GM12878 (cell line): ENCODE data around the gene SLC44A3. TPM values are rescaled to one million over a fixed set of nuclear protein-coding genes. Genes with fewer than 3 reads are reported as not detected.

Experiments
- ATF3 ChIP-seq: IDR thresholded peaks from 2 replicates; pipeline ENCODE4 v1.6.1; 2011; ENCODE audit warnings: low read depth, mild to moderate bottlenecking, low read length, moderate library complexity, borderline replicate concordance; ENCODE audit errors: extremely low read depth
- CHD4 ChIP-seq: fragments of 200-600 bp; sonication (generic); IDR thresholded peaks from 2 replicates; pipeline ENCODE4 v1.6.1; 2016; ENCODE audit warnings: mild to moderate bottlenecking
- DPF2 ChIP-seq: fragments of 450-650 bp; IDR thresholded peaks from 2 replicates; pipeline ENCODE4 v1.6.1; 2017; ENCODE audit warnings: mild to moderate bottlenecking
- HDAC2 ChIP-seq: fragments of 200-600 bp; sonication (generic); IDR thresholded peaks from 2 replicates; pipeline ENCODE4 v1.6.1; 2017
- IRF3 ChIP-seq: fragments of 450-650 bp; IDR thresholded peaks from 2 replicates; pipeline ENCODE4 v1.6.1; 2014; ENCODE audit warnings: mild to moderate bottlenecking
- RBBP5 ChIP-seq: fragments of 200-600 bp; sonication (generic); conservative IDR thresholded peaks from 2 replicates; pipeline ENCODE4 v1.6.1; 2016
- SIN3A ChIP-seq: IDR thresholded peaks from 2 replicates; pipeline ENCODE4 v1.6.1; 2012; ENCODE audit warnings: low read depth, low read length, improper control_type of control experiment
- SMC3 ChIP-seq: IDR thresholded peaks from 2 replicates; pipeline ENCODE4 v1.6.1; 2011; ENCODE audit warnings: low read length, improper control_type of control experiment, borderline replicate concordance
- SUZ12 ChIP-seq: fragments of 200-600 bp; sonication (generic); IDR thresholded peaks from one replicate; pipeline ENCODE4 v1.6.1; 2018; ENCODE audit warnings: antibody characterized with exemption, mild to moderate bottlenecking; ENCODE audit not compliant: unreplicated experiment
- TCF7 ChIP-seq: IDR thresholded peaks from 2 replicates; pipeline ENCODE4 v1.6.1; 2014; ENCODE audit warnings: antibody characterized with exemption, borderline replicate concordance
- polyA plus RNA-seq, 11 experiments: library from polyadenylated mRNA; depleted of rRNA in 4 of 11; unstranded in 6 of 11; stranded (reverse) in 5 of 11; fragments of >200 nt; fragmentation: Nextera tagmentation in 4 of 11; fragmentation: Illumina TruSeq in 1 of 11; extraction: Ambion mirVana in 4 of 11; extraction: Trizol in 1 of 11; gene quantifications; 1 replicate in 1 of 11; 2 replicates in 10 of 11; pipeline versions ENCODE4 v1.2.1 to v1.2.3, GENCODE V29; 2011 to 2016; ENCODE audit warnings: inconsistent platforms in 2 of 11, missing spikeins in 2 of 11, low read depth in 1 of 11
- total RNA-seq, 4 experiments: library from RNA; depleted of rRNA in 3 of 4; stranded (reverse); fragments of >200 nt in 3 of 4; fragmentation: Illumina TruSeq in 1 of 4; extraction: Trizol in 1 of 4; gene quantifications; 2 replicates each; pipeline versions ENCODE4 v1.2.1 to v1.2.3, GENCODE V29; 2013 to 2021
- TF ChIP-seq, protein P1 (sequence below): fragments of 450-650 bp; IDR thresholded peaks from 2 replicates; pipeline ENCODE4 v1.6.1; 2018; ENCODE audit warnings: mild to moderate bottlenecking, low read depth, moderate library complexity; ENCODE audit not compliant: partially characterized antibody
- TF ChIP-seq, protein P2 (sequence below): IDR thresholded peaks from 2 replicates; pipeline ENCODE4 v1.6.1; 2012; ENCODE audit warnings: low read depth, low read length, improper control_type of control experiment

The SLC44A3 gene
- total and polyA plus RNA-seq, 10 of the 15 experiments (the other 5 are each of a cell fraction or from before 2014, with no cell fraction given): not detected

DNA sequence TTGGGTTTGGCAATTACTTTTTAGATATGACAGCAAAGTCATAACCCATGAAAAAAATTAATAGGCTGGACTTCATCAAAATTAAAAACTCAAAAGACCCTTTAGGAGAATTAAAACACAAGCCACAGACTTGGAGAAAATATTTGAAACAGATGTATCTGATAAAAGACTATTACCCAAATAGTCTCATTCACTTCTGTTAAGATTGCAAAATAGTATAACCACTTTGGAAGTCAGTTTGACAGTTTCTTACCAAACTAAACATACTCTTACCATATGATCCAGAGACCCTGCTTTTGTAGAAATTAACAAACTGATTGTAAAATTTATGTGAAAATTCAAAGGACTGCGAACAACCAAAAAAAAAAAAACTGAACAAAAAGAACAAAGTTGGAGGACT is 32.5 kb upstream of the SLC44A3 start (continued):
- TF ChIP-seq, protein P1, sequence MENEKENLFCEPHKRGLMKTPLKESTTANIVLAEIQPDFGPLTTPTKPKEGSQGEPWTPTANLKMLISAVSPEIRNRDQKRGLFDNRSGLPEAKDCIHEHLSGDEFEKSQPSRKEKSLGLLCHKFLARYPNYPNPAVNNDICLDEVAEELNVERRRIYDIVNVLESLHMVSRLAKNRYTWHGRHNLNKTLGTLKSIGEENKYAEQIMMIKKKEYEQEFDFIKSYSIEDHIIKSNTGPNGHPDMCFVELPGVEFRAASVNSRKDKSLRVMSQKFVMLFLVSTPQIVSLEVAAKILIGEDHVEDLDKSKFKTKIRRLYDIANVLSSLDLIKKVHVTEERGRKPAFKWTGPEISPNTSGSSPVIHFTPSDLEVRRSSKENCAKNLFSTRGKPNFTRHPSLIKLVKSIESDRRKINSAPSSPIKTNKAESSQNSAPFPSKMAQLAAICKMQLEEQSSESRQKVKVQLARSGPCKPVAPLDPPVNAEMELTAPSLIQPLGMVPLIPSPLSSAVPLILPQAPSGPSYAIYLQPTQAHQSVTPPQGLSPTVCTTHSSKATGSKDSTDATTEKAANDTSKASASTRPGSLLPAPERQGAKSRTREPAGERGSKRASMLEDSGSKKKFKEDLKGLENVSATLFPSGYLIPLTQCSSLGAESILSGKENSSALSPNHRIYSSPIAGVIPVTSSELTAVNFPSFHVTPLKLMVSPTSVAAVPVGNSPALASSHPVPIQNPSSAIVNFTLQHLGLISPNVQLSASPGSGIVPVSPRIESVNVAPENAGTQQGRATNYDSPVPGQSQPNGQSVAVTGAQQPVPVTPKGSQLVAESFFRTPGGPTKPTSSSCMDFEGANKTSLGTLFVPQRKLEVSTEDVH: no peak
- TF ChIP-seq SMC3 (no peak), SIN3A (no peak), DPF2 (no peak), RBBP5 (no peak), ATF3 (no peak), HDAC2 (no peak), IRF3 (no peak), SUZ12 (no peak), TCF7 (no peak), CHD4 (no peak)
- TF ChIP-seq, protein P2, sequence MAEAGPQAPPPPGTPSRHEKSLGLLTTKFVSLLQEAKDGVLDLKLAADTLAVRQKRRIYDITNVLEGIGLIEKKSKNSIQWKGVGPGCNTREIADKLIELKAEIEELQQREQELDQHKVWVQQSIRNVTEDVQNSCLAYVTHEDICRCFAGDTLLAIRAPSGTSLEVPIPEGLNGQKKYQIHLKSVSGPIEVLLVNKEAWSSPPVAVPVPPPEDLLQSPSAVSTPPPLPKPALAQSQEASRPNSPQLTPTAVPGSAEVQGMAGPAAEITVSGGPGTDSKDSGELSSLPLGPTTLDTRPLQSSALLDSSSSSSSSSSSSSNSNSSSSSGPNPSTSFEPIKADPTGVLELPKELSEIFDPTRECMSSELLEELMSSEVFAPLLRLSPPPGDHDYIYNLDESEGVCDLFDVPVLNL: no peak
